Measurements from ENCODE around the gene ELP5. TPM values are rescaled to one million over a fixed set of nuclear protein-coding genes. Genes with fewer than 3 reads are reported as not detected.

ELP5 gene
- total and polyA plus RNA-seq, 10 of the 15 experiments (the other 5 are each of a cell fraction or from before 2014, with no cell fraction given): 41.1 to 109 (median 77.5) TPM

DNA sequence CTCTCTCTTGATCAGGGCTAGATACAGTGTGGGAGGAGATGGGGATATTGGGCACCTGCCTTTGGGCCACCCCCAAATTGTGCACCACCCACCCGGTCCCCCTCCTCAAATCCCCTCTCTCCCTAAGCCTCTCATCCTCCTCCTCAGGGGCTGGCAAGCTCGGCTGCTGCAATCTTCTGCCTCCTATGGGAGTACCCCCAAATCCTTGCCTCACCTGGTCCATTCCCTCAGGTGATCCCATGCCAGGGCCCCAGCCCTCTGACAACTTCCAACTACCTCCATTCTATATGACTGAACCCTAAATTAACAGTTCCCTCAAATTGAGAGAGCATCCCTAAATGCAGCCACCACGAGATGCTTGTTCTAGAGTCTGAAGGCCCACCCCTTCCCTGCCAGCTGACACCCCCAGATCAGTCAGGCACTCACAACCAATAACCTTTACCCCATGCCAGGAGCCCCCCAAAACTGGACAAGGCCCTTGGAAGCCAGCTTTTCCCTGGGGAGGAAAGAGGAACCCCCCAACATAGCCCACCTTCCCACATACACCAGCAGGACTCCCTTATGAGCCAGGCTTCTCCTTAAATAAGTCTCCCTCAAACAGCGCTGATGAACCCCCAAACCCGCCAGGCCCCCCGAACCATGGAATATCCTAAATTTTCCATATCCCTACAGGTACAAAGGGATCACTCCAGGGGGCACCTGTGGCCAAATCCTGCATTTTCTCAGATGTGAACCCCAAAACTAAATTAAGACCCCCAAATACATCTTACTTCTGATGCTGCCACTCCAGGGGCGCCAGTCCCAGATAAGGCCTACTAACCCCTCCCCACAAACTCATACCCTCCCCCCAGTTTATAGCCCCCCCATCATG is 35.5 kb upstream of the ELP5 start:
- H3K9me3 ChIP-seq (replicated peaks; ENCODE audit: control insufficient read depth, insufficient read depth, low read length): no peaks in the 10 kb centered on the region
- H3K79me2 ChIP-seq (ENCODE audit: control insufficient read depth, insufficient read depth, low read length): peaks cover 14% of the 10 kb centered on the region
- ATAC-seq (no peak), FAIRE-seq (no peak), DNase-seq (ENCODE audit: low read depth, low spot score) (no peak)
- H4K20me1 ChIP-seq (ENCODE audit: control insufficient read depth, insufficient read depth): no peaks in the 10 kb centered on the region
- H3K4me1 ChIP-seq (ENCODE audit: control insufficient read depth, insufficient read depth, low read length): peaks cover 22% of the 10 kb centered on the region
- no peaks in the 10 kb centered on the region for H3K27me3 ChIP-seq (replicated peaks in 1 of 2; ENCODE audit: control insufficient read depth in 2 of 2, insufficient read depth in 2 of 2, low read length in 1 of 2)
- TF ChIP-seq IKZF1 (conservative IDR thresholded peaks at IDR 0.05): peak; percentile 26; the same call in 1 of the 2 replicates
- TF ChIP-seq, protein P1, sequence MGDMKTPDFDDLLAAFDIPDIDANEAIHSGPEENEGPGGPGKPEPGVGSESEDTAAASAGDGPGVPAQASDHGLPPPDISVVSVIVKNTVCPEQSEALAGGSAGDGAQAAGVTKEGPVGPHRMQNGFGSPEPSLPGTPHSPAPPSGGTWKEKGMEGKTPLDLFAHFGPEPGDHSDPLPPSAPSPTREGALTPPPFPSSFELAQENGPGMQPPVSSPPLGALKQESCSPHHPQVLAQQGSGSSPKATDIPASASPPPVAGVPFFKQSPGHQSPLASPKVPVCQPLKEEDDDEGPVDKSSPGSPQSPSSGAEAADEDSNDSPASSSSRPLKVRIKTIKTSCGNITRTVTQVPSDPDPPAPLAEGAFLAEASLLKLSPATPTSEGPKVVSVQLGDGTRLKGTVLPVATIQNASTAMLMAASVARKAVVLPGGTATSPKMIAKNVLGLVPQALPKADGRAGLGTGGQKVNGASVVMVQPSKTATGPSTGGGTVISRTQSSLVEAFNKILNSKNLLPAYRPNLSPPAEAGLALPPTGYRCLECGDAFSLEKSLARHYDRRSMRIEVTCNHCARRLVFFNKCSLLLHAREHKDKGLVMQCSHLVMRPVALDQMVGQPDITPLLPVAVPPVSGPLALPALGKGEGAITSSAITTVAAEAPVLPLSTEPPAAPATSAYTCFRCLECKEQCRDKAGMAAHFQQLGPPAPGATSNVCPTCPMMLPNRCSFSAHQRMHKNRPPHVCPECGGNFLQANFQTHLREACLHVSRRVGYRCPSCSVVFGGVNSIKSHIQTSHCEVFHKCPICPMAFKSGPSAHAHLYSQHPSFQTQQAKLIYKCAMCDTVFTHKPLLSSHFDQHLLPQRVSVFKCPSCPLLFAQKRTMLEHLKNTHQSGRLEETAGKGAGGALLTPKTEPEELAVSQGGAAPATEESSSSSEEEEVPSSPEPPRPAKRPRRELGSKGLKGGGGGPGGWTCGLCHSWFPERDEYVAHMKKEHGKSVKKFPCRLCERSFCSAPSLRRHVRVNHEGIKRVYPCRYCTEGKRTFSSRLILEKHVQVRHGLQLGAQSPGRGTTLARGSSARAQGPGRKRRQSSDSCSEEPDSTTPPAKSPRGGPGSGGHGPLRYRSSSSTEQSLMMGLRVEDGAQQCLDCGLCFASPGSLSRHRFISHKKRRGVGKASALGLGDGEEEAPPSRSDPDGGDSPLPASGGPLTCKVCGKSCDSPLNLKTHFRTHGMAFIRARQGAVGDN (IDR thresholded peaks at IDR 0.05): no peak
- ChIA-PET SMC1A (ENCODE audit: uncharacterized antibody, unreplicated experiment) (no interaction called here), POLR2A (interaction anchor here (1.3 to 3.3 kb wide), 3 partner anchors 18 to 25 kb away, joined by 3 to 12 read pairs (median 7); partner anchors contain the start of genes DVL2 and PHF23), RAD21 (ENCODE audit: unreplicated experiment) (interaction anchor here (0.6 kb wide), 1 partner anchor 170 kb away, joined by 4 read pairs; no protein-coding TSS in a partner anchor), CTCF (no interaction called here)
- H3K36me3 ChIP-seq (ENCODE audit: control insufficient read depth in 2 of 2, insufficient read depth in 2 of 2, low read length in 1 of 2): no peaks in the 10 kb centered on the region
- H3K27ac ChIP-seq (ENCODE audit: control insufficient read depth, insufficient read depth): no peak overlapping the region
- peak overlapping the region; percentile 17; the same call in 1 of the 2 replicates for H3K4me2 ChIP-seq (ENCODE audit: control insufficient read depth, insufficient read depth)
- H3K9ac ChIP-seq (ENCODE audit: control insufficient read depth, insufficient read depth, low read length): no peak overlapping the region
- TSS peak; percentile 40 for BruUV-seq (replicated peaks)
- 19% methylated on average over 7 of the region's 7 CpGs for WGBS (ENCODE audit: insufficient coverage, insufficient replicate concordance, low lambda C conversion rate, missing lambda C conversion rate)
- H2AFZ ChIP-seq (ENCODE audit: control insufficient read depth, low read depth, low read length): no peak overlapping the region
- intact Hi-C loops (cut with micrococcal nuclease; ENCODE audit: unreplicated experiment) (no loop called here), in situ Hi-C loops (cut with MboI) (no loop called here)
- peak overlapping the region; percentile 51; the same call in 1 of the 2 replicates for H3K4me3 ChIP-seq
